ENCODE measurements around the gene CCDC102A. TPM values are rescaled to one million over a fixed set of nuclear protein-coding genes. Genes with fewer than 3 reads are reported as not detected.
A peak's percentile ranks its signal among the peaks of the same experiment; 100 is the strongest.

CCDC102A gene
- total RNA-seq, 4 donors from 2014 or later, result 2.2 to 17.7 (median 3.7) TPM

GRCh38 chr16:57513371-57514102 is 22.8 kb downstream of the CCDC102A start:
- 42% methylated on average over 14 of the region's 14 CpGs; no CpG with 5 or more reads in 1 of the 2 donors for WGBS, 2 donors (ENCODE audit: low coverage in 1 of 2)
- Histone ChIP-seq H3K9me3 (no peaks in the 10 kb centered on the region), H3K36me3 (no peaks in the 10 kb centered on the region), H3K27ac (peak overlapping the region in 3 of 4 donors; percentile 19 to 33 (median 23)), H3K27me3 (no peaks in the 10 kb centered on the region), H3K4me3 (no peak overlapping the region), H3K4me1 (peaks cover 4 to 19% (median 11%) of the 10 kb centered on the region in 4 donors)
- DNase-seq, result peak; percentile 60
- in situ Hi-C loops (cut with MboI; ENCODE audit: low pct_ligation_motif_present in 1 of 4, low pct_unique_long_range_greater_than_20kb in 1 of 4, low sequenced_read_pairs in 3 of 4) (loop anchor here in 2 of 4 donors (10.0 kb wide), 2 partner anchors 89 to 209 kb away; no protein-coding TSS in a partner anchor), intact Hi-C loops (cut with DNase I; ENCODE audit: low total_unique reads) (no loop called here)
- TF ChIP-seq CTCF (IDR thresholded peaks at IDR 0.05) (no peak), POLR2AphosphoS5 (IDR thresholded peaks at IDR 0.05) (peak in 1 of 3 donors; percentile 24)

GRCh38 chr16:57512296-57513001 is 23.9 kb downstream of the CCDC102A start:
- TF ChIP-seq POLR2AphosphoS5 (IDR thresholded peaks at IDR 0.05) (no peak), EP300 (IDR thresholded peaks at IDR 0.05; ENCODE audit: low read depth) (no peak), POLR2A (IDR thresholded peaks at IDR 0.05) (no peak), CTCF (IDR thresholded peaks at IDR 0.05) (no peak)
- intact Hi-C loops (cut with DNase I; ENCODE audit: low total_unique reads), result no loop called here
- WGBS, 2 donors (ENCODE audit: low coverage in 1 of 2), result 91 to 100% methylated on average over 1 to 23 of the region's 23 CpGs
- no peaks in the 10 kb centered on the region for H3K36me3 ChIP-seq
- DNase-seq, result no peak
- H3K27ac ChIP-seq, result peak overlapping the region in 1 of 4 donors; percentile 33
- in situ Hi-C loops (cut with MboI; ENCODE audit: low pct_ligation_motif_present in 1 of 4, low pct_unique_long_range_greater_than_20kb in 1 of 4, low sequenced_read_pairs in 3 of 4), result loop anchor here in 2 of 4 donors (10.0 kb wide), 2 partner anchors 88 to 208 kb away; no protein-coding TSS in a partner anchor
- no peaks in the 10 kb centered on the region for H3K27me3 ChIP-seq
- H3K4me3 ChIP-seq, result no peak overlapping the region
- H3K4me1 ChIP-seq, result peaks cover 4 to 19% (median 11%) of the 10 kb centered on the region in 4 donors
- H3K9me3 ChIP-seq, result no peaks in the 10 kb centered on the region

GRCh38 chr16:57510016-57510871 is 26.1 kb downstream of the CCDC102A start:
- no peaks in the 10 kb centered on the region for H3K27me3 ChIP-seq
- in situ Hi-C loops (cut with MboI; ENCODE audit: low pct_ligation_motif_present in 1 of 4, low pct_unique_long_range_greater_than_20kb in 1 of 4, low sequenced_read_pairs in 3 of 4), result loop anchor here in 2 of 4 donors (10.0 kb wide), 2 partner anchors 85 to 205 kb away; no protein-coding TSS in a partner anchor
- H3K36me3 ChIP-seq, result no peaks in the 10 kb centered on the region
- H3K9me3 ChIP-seq, result no peaks in the 10 kb centered on the region
- H3K27ac ChIP-seq, result no peak overlapping the region
- intact Hi-C loops (cut with DNase I; ENCODE audit: low total_unique reads), result no loop called here
- TF ChIP-seq POLR2AphosphoS5 (IDR thresholded peaks at IDR 0.05), result no peak
- no peak overlapping the region for H3K4me3 ChIP-seq
- peaks cover 4 to 19% (median 11%) of the 10 kb centered on the region in 4 donors for H3K4me1 ChIP-seq
- no peak for DNase-seq
- WGBS, 2 donors (ENCODE audit: low coverage in 1 of 2), result 67 to 71% methylated on average over 3 to 10 of the region's 10 CpGs

- in situ Hi-C loops (cut with MboI; ENCODE audit: low pct_ligation_motif_present in 1 of 4, low pct_unique_long_range_greater_than_20kb in 1 of 4, low sequenced_read_pairs in 3 of 4) (no loop called here), intact Hi-C loops (cut with DNase I; ENCODE audit: low total_unique reads) (no loop called here)
- Histone ChIP-seq H3K4me1 (peaks cover 4 to 19% (median 11%) of the 10 kb centered on the region in 4 donors), H3K27ac (no peak overlapping the region), H3K9me3 (no peaks in the 10 kb centered on the region), H3K4me3 (no peak overlapping the region), H3K36me3 (no peaks in the 10 kb centered on the region), H3K27me3 (no peaks in the 10 kb centered on the region)
- no peak for DNase-seq
- WGBS, 2 donors (ENCODE audit: low coverage in 1 of 2), result 79% methylated on average over 12 of the region's 12 CpGs; no CpG with 5 or more reads in 1 of the 2 donors
- TF ChIP-seq POLR2A (IDR thresholded peaks at IDR 0.05), result no peak
These were observed 27.0 kb downstream of the CCDC102A start for GRCh38 chr16:57509231-57509923.
